HG03442 (cell line): ENCODE results near the gene SECISBP2.

Experiments
- ATAC-seq: cut with Tn5 transposase; IDR thresholded peaks from one replicate; pipeline ENCODE4 v1.9.1; 2021; ENCODE audit warnings: mild to moderate bottlenecking, moderate library complexity; ENCODE audit not compliant: unreplicated experiment

Gene SECISBP2

DNA sequence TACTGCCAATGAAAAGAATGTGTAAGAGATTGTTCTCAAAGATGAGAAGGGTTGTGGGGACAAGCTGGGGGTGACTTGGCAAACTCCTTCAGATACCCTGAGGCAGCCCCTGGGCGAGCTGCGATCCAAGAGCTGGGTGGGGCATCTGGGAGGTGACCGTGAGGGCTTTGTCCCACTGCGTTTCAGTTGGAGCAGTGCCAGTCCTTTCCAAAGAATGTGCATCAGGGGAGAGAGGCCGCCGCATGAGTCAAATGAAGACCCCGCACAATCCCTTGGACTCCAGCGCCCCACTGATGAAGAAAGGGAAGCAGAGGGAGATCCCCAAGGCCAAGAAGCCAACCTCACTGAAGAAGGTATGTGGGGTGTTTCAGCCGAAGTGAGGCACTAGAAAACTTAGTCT is 28.4 kb downstream of the SECISBP2 start:
- no peak for ATAC-seq

DNA sequence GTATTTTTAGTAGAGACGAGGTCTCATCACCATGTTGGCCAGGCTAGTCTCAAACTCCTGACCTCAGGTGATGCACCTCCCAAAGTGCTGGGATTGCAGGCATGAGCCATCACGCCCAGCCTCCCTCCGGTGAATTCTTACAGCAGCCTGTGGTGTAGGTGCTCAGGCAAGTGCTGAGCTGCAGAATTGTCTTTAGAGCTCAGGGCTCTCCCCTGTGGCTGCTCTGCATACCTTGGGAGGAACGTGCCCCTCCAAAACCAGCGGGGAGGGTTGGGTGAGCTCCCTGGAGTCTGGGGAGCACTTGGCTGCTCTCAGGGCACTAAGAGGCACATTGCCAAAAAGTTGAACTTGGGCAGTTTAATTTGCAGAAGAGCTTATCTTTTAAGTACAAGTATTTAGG is 29.4 kb downstream of the SECISBP2 start:
- ATAC-seq, result no peak

DNA sequence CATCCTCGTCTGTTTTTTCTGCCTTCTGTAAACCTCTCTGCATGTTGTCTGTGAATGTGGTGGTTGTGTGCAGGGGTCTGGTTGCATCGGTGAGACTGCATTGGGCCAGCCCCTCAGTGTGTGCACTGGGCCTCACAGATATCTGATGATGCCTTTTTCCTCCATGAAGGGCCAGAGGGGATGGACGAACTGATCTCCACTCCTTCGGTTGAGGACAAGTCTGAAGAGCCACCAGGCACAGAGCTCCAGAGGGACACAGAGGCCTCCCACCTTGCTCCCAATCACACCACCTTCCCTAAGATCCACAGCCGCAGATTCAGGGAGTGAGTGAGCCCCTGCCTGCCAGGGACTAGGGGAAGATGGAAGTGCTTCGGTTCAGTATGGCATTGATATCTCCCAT is 31.3 kb downstream of the SECISBP2 start:
- no peak for ATAC-seq

DNA sequence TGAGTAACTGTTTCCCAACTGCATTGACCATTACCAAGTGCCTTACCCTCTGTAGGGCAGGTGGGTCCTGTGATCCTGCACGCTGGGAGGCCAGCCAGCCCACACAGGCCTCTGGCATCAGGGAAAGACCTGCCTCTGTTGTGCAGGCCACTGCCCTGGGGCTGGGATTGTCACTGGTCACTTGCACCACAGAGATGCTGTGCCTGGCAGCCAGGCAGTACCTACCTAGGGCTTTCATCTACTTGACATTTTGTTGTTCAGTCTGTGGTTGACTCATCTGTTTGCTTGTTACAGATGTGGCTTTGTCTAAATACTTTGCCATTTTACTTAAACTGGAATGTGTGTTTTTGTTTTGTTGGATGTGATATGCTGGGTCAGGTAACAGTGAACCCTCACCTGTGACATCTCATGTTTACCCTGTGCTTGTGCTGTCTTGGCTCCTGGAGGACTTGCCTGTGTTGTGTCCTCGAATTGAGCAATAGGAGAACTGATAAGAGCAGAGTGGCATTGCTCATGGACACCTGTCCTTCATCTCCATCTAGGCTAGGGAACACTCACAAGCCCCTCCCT is 32.8 kb downstream of the SECISBP2 start:
- ATAC-seq, result no peak

DNA sequence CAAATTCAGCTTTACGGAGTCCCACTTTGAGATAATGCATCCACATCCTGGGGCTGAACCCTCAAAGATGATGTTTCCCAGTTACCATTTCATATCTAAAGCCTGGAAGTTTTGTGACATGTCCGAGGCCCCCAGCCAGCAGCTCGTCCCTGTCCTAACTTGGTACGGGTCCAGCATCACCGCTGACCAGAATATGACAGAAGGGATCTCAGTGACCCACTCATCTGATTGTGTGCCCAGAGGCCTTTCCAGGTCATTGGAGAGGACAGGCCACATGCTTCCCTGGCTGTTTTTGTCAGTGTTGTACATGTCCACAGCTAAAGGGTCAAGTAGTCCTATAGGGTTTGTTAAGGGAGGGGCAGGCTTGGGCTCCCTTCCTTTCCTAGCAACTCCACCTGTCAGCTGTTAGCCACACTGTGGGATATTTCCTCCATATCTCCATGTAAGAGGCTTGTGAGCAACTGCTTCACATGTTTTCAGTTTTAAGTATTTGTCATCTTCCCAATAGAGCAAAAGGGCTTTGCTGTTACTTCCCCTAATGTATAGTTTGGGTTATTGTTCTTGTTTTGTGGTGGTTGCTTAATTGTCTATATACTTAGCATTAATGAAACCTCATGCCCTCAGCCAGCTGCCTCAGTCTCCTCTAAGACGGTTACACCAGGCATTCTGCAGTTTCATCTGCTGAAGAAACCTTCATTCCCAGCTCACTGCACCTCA is 33.4 kb downstream of the SECISBP2 start:
- no peak for ATAC-seq

DNA sequence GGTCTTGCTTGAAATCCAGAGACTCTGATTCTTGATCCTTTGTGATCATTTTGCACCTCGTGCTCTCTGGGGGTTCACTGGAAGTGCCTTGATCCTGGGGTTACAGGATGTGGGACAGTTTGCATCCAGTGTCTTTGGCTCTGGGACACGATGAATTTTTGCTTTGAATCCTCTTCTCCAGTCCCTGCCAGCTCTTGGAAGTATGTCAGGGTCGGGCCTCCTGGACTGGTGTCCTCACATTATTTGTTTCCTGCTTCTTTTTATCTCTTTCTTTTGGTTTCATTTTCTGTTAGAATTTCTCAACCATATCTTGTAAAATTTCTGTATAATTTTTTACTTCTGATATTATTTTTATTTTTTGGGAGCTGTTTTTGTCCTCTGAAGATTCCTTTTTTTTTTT is 34.2 kb downstream of the SECISBP2 start:
- ATAC-seq, result no peak

DNA sequence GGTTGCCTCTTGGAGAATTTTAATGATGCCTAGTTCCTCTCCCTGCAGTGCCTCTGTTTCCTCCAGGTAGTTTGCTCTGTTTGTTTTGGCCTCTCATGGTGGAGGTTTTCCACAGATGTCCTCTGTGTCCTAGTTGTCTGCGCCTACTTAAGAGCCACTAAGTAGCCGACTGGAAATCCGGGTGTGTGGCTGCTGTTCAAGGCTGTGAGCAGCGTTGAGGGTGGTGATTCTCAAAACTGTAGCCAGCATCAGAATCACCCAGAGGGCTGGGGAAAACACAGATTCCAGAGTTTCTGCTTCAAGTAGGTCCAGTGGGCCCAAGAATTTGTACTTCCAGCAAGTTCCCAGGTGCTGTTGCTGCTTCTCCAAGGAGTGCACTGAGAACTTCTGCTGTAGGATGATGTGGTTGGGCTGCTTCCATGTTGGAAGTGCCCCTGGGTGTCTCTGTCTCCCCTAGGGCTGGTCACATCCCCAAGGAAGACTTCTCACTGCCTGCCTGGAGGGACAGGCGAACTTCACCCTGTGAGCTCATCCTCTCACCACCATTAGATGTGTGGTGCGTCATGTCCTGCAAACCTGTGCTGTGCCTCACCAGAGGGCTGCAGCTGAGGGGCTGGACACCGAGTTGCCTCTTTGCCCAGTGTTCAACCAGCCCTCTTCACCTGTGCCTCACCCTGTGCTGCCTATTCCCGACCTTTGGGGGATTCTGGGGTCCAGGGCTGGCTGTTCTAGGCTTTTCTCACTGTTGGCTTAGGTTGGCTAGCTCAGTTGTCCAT is 34.8 kb downstream of the SECISBP2 start:
- ATAC-seq, result no peak

DNA sequence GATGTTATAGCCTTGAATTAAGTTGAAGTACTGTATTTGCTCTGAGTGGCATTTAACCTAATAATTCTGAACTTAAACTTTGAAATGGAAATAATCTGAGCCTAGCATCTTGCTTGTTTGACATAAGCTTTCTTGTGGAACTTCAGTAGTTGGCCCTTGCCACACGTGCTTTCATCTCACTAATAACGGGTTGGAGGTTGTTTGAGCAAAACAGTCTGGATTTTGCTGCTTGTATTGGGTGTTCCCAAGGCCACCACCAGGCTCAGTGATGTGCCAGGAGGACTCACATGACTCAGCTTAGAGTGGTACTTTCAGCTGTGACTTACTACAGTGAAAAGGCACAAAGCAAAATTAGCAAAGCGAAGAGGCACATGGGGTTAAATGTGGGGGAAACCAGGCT is 35.7 kb downstream of the SECISBP2 start:
- no peak for ATAC-seq

DNA sequence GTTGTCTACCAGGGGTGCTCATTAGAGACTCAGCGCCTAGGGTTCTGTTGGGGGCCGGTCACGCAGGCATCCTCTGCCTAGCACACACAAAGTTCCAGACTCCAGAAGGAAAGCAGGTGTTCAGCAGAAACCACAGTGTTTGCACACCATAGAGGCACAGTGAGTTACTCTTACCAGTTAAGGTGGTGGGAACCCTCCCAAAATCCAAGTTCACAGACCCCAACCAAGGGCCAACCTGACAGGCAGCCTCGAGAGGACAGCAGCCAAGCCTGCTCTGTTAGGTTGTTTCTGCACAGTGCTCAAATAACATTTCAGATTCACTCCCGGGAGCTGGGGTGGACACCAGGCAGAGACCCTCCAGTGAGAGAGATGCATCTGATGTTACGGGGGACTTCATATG is 36.2 kb downstream of the SECISBP2 start:
- ATAC-seq, result no peak

DNA sequence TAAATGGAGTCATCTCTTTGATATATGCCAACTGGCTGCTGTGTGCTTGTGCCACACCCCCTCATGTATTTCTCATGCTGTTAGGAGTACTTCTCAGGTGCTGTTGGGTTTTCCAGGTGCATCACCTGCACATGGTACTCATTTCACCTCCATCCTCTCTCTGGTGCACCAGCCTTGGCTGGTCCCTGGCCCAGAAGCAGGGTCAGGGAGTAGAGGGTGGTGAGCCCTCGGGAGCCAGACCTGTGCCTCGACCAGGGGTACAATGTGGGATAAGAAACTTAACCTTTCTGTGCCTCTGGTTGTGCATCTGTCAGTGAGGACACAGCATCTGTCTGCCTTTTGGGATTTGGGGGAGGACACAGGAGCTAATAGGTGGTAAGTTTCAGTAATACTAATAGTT is 38.5 kb downstream of the SECISBP2 start:
- no peak for ATAC-seq

DNA sequence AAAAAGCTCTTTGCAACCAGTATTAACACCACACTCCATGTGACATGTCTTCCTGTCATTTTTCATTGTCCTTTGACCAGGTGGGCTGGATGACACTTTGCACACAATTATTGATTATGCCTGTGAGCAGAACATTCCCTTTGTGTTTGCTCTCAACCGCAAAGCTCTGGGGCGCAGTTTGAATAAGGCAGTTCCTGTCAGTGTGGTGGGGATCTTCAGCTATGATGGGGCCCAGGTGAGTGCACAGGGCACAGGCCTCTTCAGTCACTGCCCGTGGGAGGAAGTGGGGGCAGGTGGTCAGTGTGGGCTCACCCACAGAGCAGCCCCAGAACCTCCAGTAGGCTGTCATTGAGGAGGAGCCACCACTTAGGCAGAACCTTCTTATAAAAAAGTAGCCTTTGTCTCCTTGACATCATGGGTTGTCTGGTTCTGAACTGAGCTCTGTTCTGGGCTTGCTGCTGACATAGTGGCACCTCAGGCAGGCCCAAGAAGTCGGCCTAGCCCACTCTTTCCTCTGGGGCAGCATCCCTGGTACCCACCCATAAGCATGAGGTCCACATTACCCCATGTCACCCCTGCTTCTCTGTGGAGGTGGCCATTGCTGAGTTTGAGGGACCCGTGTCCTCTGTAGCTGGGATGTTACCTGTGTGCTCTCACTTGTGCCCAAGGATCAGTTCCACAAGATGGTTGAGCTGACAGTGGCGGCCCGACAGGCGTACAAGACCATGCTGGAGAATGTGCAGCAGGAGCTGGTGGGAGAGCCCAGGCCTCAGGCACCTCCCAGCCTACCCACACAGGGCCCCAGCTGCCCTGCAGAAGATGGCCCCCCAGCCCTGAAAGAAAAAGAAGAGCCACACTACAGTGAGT is 39.3 kb downstream of the SECISBP2 start:
- no peak for ATAC-seq

DNA sequence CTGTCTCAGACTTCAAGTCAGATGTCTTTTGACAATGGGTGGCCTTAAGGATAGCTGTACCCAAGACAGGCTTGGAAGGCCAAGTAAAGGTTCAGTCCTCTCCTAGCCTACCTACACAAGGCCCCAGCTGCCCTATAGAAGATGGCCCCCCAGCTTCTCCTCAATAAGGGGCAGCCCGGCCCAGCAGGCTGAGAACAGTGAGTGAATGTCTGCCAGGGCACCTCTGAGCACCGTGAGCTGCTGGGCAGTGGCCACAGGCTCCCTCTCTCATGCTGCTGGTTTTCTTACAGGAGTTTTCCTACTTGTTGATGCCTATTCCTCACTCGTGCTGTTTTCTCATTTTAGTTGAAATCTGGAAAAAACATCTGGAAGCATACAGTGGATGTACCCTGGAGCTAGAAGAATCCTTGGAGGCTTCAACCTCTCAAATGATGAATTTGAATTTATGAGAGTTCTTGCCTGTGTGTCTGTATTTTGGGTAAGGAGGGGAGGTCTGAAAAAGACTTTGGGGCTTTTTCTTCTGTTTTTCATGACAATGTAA is 40.1 kb downstream of the SECISBP2 start:
- ATAC-seq, result no peak

DNA sequence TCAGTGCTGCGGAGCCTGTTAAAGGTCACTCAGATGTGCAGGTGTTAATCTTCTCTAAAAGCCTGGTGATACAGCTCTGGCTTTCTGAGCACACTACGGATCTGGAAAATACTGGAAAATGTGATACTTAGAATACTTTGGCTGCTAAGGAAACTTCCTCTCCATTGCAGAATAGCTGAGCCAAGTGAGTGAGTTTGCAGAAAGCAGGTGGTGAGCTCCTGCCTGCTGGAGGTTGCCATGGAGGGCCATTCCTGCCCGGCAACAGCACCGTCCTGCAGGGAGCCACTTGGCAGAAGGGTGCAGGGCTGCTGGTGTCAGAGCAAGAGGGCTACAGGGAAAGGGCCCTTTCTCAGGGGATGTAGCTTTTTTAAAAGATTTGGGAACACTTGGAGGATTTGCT is 40.7 kb downstream of the SECISBP2 start:
- no peak for ATAC-seq

DNA sequence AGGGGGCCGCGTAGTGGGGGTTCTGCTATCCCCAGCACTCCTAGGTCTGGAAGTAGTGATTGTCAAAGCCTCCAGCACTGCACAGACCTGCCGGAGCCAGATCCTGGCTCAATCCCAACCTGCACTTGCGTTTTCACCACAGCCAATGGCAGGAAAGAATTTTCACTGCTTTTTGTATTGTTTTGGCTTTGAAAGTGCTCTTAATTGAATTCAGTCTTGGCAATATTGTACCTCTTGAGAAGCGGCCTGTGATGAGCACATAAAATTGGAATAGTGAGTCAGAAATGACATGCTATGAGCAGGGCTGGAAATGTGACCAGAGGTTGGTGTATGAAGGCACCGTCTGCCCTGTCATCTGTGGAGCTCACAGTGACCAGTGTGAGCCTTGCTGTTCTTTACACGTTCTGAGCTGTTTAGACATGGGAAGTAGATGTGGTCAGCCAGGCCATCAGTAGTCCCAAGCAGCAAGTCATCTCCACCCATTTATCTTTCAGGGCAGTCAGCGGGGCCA is 41.5 kb downstream of the SECISBP2 start:
- ATAC-seq, result no peak

DNA sequence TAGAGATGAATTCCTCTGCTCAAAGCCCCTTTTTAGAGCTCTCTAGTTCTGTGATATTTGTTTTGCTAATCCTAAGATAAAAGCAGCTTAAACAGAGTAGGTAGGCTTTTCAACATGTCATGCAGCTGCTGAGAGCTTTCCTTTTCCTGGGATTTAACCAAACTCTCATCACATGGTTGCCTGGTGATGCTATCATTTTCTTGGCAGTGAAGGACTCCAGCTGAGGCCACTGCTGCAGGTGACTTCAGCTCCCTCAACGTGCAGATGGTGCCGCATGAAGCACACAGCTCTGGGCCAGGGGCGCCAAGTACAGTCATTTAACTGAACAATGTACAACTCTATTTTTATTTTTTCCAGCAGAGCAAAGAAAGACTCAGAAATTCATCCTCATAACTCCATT is 42.2 kb downstream of the SECISBP2 start:
- no peak for ATAC-seq

DNA sequence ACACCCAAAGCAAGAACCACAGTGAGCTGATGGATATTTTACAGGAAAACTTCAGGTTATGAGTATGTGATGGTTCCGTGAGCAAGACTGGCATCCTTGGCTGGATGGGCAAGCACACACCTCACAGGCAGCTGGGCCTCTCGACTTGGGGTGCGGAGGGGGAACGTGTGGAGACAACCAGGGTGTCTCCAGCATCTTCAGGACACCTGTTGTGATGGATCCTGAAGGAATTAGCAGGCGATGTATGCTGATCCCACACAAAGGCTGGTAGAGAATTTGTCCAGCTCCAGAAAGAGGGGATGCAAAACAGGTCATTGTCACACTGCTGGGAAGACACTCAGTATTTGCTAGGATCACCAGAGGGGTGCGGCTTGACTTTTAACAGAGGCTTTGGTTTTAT is 42.7 kb downstream of the SECISBP2 start:
- ATAC-seq, result no peak

DNA sequence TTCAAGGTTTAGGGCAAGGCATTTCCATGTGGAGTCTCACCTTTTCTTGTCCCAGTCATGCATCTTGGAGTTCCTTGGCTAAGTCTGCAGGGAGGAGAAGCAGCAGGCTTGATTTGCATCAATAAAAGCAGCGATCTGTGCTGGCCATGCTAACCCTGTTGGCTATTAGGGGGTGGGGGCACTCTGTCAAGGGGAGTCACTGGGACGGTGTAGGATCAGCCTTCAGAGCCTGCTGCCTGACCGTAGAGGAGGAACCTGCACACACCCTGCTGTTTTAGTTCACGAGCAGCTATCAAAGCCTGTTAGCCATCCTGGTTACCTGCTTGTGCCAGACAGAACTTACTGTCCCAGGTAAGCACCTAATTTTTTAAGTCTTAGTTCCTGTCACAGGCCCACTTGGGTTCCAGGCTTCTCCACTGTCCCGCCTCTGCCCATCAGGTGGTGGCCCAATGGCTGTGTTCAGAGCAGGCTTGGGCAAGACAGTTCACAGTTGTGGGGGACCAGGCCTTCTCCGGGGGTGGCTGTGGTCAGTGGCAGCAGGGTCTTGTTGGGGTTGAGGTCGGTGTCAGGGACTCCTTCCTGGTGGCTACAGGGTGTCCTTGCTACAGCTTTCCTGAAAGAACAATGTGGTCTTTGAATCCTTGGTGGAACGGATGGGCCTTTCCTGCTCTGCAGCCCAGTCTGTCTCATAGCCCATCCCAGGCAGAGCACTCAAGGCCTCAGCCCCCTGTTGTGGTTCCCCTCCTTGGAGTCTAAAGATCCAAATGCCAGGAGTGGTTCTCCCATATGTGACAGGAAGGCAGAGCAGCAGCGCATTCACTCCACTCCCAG is 43.7 kb downstream of the SECISBP2 start:
- ATAC-seq, result no peak

DNA sequence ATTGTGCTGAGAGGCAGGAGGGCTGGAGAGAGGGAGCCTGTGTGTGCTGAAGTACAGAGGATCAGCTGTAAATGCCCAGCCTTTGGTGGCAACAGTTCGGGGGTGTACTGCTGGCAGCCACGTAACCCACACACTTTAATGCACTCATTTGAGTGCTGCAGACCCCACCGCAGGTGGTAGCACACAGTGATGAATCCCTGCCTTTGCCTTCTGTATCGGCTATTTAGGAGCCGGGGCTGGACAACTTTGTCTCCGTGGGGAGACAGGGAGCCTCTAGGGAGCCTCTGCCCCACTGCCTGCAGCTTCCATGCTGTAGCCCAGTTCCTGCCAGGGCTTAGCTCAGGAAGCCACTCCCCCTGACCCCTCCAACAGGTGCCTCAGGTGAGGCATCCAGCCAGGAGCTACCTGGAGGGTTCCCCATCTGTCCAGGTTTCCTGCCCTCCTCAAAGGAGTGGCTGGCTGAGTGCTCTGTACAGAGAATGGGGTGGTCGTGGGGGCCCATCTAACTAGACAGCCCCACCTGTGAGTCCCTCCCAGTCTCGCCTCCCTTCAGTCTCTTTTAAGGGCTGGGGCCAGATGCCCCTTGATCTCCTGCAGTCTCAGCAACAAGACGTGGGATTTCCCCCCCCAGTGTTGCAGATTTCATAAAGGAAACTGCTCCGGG is 44.5 kb downstream of the SECISBP2 start:
- ATAC-seq, result no peak

DNA sequence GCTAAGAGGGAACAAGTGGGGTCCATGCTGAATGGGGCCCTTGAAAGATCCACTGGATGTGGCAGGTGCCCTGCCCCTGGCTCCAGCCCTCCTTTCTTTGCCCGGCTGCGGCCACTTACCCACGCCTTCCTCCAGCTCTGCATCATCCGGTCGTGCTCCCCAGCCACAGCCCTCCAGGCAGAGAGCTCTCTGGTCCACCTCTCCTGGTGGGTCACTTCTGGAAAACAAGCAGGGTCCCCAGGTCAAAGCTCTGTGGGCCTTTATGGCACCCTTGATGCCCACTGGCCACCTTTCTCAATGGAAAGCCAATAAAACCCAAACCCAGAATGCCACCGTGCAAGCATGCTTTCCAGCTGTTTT is 45.0 kb downstream of the SECISBP2 start:
- ATAC-seq, result no peak
